Endodermal cell (in vitro differentiated cells): ENCODE measurements around the gene POLR2L. TPM values are rescaled to one million over a fixed set of nuclear protein-coding genes. Genes with fewer than 3 reads are reported as not detected.
A peak's percentile ranks its signal among the peaks of the same experiment; 100 is the strongest.

Experiments used
- DNase-seq: peaks from one replicate; pipeline ENCODE4 v3.0.0-alpha.2; 2017
- H3K27ac ChIP-seq: 2 replicates; pipeline ENCODE4 v1.5.1; 2013; ENCODE audit warnings: mild to moderate bottlenecking, low read depth, low read length, moderate library complexity
- H3K27me3 ChIP-seq: 2 replicates; pipeline ENCODE4 v1.6.1; 2013; ENCODE audit warnings: mild to moderate bottlenecking, low read length, moderate library complexity; ENCODE audit not compliant: insufficient read depth, control insufficient read depth, poor library complexity, severe bottlenecking
- H3K36me3 ChIP-seq: 2 replicates; pipeline ENCODE4 v1.7.0; 2013; ENCODE audit warnings: mild to moderate bottlenecking, low read length, moderate library complexity; ENCODE audit not compliant: control insufficient read depth, insufficient read depth
- H3K4me1 ChIP-seq: one replicate; pipeline ENCODE4 v1.7.0; 2013; ENCODE audit warnings: low read length; ENCODE audit not compliant: control insufficient read depth, insufficient read depth
- H3K4me3 ChIP-seq: 2 replicates; pipeline ENCODE4 v1.5.1; 2013; ENCODE audit warnings: mild to moderate bottlenecking, low read length, moderate library complexity
- H3K9ac ChIP-seq: 2 replicates; pipeline ENCODE4 v1.6.1; 2013; ENCODE audit warnings: mild to moderate bottlenecking, low read length, moderate library complexity; ENCODE audit not compliant: poor library complexity, severe bottlenecking; ENCODE audit errors: extremely low read depth
- H3K9me3 ChIP-seq: 2 replicates; pipeline ENCODE4 v1.6.1; 2013; ENCODE audit warnings: mild to moderate bottlenecking, low read length, moderate library complexity; ENCODE audit not compliant: control insufficient read depth
- H3K27ac Mint-ChIP-seq: 2 replicates; pipeline ENCODE4 v1.8.0; 2020; ENCODE audit warnings: mixed read lengths
- H3K27me3 Mint-ChIP-seq: 2 replicates; pipeline ENCODE4 v1.8.0; 2021; ENCODE audit warnings: mild to moderate bottlenecking, mixed read lengths; ENCODE audit not compliant: insufficient read depth
- H3K36me3 Mint-ChIP-seq: 2 replicates; pipeline ENCODE4 v1.8.0; 2020; ENCODE audit warnings: low read depth, mixed read lengths
- H3K4me1 Mint-ChIP-seq: 2 replicates; pipeline ENCODE4 v1.8.0; 2020; ENCODE audit warnings: mixed read lengths
- H3K4me3 Mint-ChIP-seq: 2 replicates; pipeline ENCODE4 v1.8.0; 2020; ENCODE audit warnings: mild to moderate bottlenecking, moderate library complexity, mixed read lengths
- H3K9me3 Mint-ChIP-seq: 2 replicates; pipeline ENCODE4 v1.8.0; 2020; ENCODE audit warnings: mild to moderate bottlenecking, mixed read lengths
- WGBS, 2 experiments: methylation state at CpG; one replicate each; pipeline versions ENCODE4 v1.1.5 to v1.1.7; 2013; ENCODE audit warnings: missing lambda C conversion rate in 2 of 2, mixed read lengths in 1 of 2; ENCODE audit not compliant: insufficient coverage in 1 of 2, insufficient read length in 1 of 2; 5-methylcytosine and 5-hydroxymethylcytosine counted together
- total RNA-seq, 2 donors: library from RNA; stranded (reverse); fragmentation: NEBNext Ultra II Directional in 1 of 2; extraction: Animal tissue kit (Norgen Biotek cat#: 25700) in 1 of 2; gene quantifications; 2 replicates in 1 of 2; 3 replicates in 1 of 2; pipeline ENCODE4 v1.2.1, GENCODE V29; 2021
- TF ChIP-seq, protein P1 (sequence below): fragments of 200-600 bp; sonication (generic); conservative IDR thresholded peaks from 2 replicates; pipeline ENCODE4 v1.5.0; 2021; ENCODE audit warnings: antibody characterized with exemption, mild to moderate bottlenecking

The POLR2L gene
- total RNA-seq, 2 donors from 2014 or later: 139 to 148 TPM

DNA sequence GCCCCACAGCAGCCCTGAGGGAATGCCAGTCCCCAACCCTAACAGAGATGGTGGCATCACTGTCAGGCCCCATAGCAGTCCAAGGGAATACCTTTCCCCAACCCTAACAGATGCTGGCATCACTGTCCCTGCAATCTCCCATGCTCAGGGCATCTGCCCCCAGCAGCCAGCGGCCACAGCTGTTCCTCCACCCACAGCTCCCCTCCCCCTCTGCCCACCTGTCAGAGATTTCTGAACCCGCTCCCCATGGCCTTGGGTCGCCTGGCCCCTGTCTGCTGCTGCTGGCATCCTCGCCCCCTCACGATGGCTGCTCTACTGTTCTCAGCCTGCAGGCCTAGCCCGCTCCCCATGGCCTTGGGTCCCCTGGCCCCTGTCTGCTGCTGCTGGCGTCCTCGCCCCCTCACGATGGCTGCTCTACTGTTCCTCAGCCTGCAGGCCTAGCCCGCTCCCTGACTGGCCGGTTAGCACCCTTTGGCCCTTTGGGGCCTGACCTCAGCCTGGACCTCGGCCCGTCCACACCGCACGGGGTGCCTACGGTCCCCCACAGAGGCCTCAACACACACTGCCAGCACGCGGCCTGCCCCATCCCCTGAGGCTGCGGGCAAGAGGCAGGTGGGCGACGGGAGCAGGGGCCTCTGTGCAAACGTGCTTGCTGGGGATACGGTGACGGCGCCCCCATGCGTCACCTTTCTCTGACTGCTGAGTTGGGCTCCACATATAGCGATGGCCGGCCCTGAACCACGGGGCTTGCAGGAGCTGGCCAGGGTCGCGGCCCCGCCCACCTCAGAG is 47.6 kb upstream of the POLR2L start:
- H3K4me1 Mint-ChIP-seq: peaks cover 2% of the 10 kb centered on the region
- H3K9ac ChIP-seq: no peak overlapping the region

DNA sequence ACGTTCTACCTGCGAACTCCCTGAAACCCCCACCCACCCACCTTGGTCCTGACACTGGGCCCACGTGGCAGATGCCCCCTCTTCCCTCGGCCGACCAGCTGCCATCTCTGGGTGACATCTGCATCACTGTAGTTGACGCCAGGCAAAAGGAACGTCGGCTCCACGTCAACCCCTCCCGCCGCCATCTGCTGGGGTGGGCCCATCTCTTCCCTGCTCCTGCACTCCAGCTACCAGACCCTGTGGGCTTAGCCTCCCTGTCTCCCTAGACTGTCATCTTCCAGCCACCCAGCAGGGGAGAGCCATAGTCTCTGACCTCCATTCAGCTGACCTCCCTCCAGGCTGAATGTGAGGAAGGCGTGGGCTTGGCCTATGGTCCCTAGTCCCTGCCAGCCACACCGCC is 46.9 kb upstream of the POLR2L start:
- peaks cover 6% of the 10 kb centered on the region for H3K36me3 ChIP-seq
- H3K4me3 Mint-ChIP-seq: no peak overlapping the region
- no peak overlapping the region for H3K9ac ChIP-seq
- H3K27me3 Mint-ChIP-seq: no peaks in the 10 kb centered on the region
- no peaks in the 10 kb centered on the region for H3K27me3 ChIP-seq
- H3K9me3 Mint-ChIP-seq: no peaks in the 10 kb centered on the region
- H3K4me1 Mint-ChIP-seq: peaks cover 2% of the 10 kb centered on the region
- H3K4me3 ChIP-seq: no peak overlapping the region
- 90 to 93% methylated on average over 9 to 13 of the region's 13 CpGs for WGBS, 2 experiments
- TF ChIP-seq, protein P1, sequence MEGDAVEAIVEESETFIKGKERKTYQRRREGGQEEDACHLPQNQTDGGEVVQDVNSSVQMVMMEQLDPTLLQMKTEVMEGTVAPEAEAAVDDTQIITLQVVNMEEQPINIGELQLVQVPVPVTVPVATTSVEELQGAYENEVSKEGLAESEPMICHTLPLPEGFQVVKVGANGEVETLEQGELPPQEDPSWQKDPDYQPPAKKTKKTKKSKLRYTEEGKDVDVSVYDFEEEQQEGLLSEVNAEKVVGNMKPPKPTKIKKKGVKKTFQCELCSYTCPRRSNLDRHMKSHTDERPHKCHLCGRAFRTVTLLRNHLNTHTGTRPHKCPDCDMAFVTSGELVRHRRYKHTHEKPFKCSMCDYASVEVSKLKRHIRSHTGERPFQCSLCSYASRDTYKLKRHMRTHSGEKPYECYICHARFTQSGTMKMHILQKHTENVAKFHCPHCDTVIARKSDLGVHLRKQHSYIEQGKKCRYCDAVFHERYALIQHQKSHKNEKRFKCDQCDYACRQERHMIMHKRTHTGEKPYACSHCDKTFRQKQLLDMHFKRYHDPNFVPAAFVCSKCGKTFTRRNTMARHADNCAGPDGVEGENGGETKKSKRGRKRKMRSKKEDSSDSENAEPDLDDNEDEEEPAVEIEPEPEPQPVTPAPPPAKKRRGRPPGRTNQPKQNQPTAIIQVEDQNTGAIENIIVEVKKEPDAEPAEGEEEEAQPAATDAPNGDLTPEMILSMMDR: no peak
- H3K36me3 Mint-ChIP-seq: peaks cover 22% of the 10 kb centered on the region
- no peaks in the 10 kb centered on the region for H3K9me3 ChIP-seq
- H3K4me1 ChIP-seq: no peaks in the 10 kb centered on the region
- no peak for DNase-seq
- H3K27ac Mint-ChIP-seq: no peak overlapping the region
- peak overlapping the region; percentile 72 for H3K27ac ChIP-seq

More for the DNA sequence above, 47.6 kb upstream of the POLR2L start:
- peaks cover 22% of the 10 kb centered on the region for H3K36me3 Mint-ChIP-seq
- DNase-seq: peak; percentile 77
- WGBS, 2 experiments: 89 to 90% methylated on average over 28 to 32 of the region's 32 CpGs
- no peak overlapping the region for H3K27ac Mint-ChIP-seq
- peak overlapping the region; percentile 38 for H3K27ac ChIP-seq
- TF ChIP-seq, protein P1: peak; percentile 30
- no peaks in the 10 kb centered on the region for H3K9me3 ChIP-seq
- H3K4me3 ChIP-seq: no peak overlapping the region
- H3K4me3 Mint-ChIP-seq: no peak overlapping the region
- H3K36me3 ChIP-seq: peaks cover 9% of the 10 kb centered on the region
- H3K27me3 ChIP-seq: no peaks in the 10 kb centered on the region
- no peaks in the 10 kb centered on the region for H3K4me1 ChIP-seq
- H3K9me3 Mint-ChIP-seq: no peaks in the 10 kb centered on the region
- H3K27me3 Mint-ChIP-seq: no peaks in the 10 kb centered on the region

DNA sequence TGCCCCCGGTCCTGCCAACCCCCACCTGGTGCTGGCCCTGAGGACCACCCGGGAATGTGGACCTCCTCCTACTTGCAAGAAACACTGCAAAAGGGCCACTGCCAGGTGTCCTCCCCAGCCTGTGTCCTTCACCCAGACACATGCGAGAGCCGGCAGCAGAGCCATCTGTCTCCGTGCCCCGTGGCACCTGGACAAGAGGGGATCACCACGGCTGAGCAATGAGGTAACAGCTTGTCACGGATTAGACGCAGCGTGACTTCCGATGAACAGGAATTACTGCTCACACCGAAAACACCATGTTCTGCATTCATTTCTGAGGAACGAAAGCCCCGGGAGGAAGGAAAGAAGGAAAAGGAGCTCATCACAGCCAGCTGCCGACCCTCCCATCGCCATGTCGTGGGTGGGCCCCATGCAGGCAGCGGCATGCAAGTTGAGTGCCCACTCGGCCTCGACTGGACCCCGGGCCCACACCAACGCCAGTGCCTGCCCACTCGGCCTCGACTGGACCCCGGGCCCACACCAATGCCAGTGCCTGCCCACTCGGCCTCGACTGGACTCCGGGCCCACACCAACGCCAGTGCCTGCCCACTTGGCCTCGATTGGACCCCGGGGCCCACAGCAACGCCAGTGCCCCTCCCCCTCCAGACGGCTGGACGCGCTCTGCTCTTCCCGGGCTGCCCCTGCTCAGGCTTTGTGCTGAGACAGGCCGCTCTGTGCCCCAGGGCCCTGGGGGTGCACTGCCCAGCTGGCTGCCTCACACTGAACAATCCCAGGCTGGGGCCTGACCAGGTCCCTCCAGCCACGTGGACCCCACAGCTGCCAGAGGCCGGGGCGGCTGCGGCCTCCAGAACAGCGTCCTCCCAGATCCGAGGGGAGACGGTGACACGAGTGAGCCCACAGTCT is 46.2 kb upstream of the POLR2L start:
- TF ChIP-seq, protein P1: no peak

More for the DNA sequence above, 46.2 kb upstream of the POLR2L start:
- no peak overlapping the region for H3K27ac Mint-ChIP-seq
- DNase-seq: no peak
- H3K27me3 Mint-ChIP-seq: no peaks in the 10 kb centered on the region
- Histone ChIP-seq H3K9ac (no peak overlapping the region), H3K27me3 (no peaks in the 10 kb centered on the region), H3K4me3 (no peak overlapping the region), H3K36me3 (peaks cover 6% of the 10 kb centered on the region), H3K9me3 (no peaks in the 10 kb centered on the region), H3K27ac (peak overlapping the region; percentile 72), H3K4me1 (no peaks in the 10 kb centered on the region)
- no peak overlapping the region for H3K4me3 Mint-ChIP-seq
- 94 to 96% methylated on average over 31 to 45 of the region's 45 CpGs for WGBS, 2 experiments
- H3K4me1 Mint-ChIP-seq: peaks cover 2% of the 10 kb centered on the region
- H3K9me3 Mint-ChIP-seq: no peaks in the 10 kb centered on the region
- peaks cover 22% of the 10 kb centered on the region for H3K36me3 Mint-ChIP-seq
